GM23248 (cell line): ENCODE results near the gene PEX11B.

ENCODE experiments used
- EZH2 ChIP-seq: fragments of 200-600 bp; sonication (generic); IDR thresholded peaks from 2 replicates; pipeline ENCODE4 v1.6.1; 2018; ENCODE audit warnings: antibody characterized with exemption, mild to moderate bottlenecking; ENCODE audit not compliant: insufficient read depth, poor library complexity, severe bottlenecking
- EZH2phosphoT487 ChIP-seq: fragments of 200-600 bp; sonication (generic); IDR thresholded peaks from 2 replicates; pipeline ENCODE4 v1.6.1; 2018; ENCODE audit warnings: antibody characterized with exemption, moderate library complexity, mild to moderate bottlenecking, low read depth; ENCODE audit not compliant: insufficient read depth

GRCh38 chr1:145887631-145888030 is 30.9 kb downstream of the PEX11B start:
- TF ChIP-seq EZH2 (no peak), EZH2phosphoT487 (no peak)
